A549 (cell line): ENCODE data around the gene GNG8. TPM values are rescaled to one million over a fixed set of nuclear protein-coding genes. Genes with fewer than 3 reads are reported as not detected.

Experiments used
- ATAC-seq, 2 experiments: fragments of 200-7000 bp in 1 of 2; fragments of >200 bp in 1 of 2; cut with Nextera tagmentation in 1 of 2; cut with Tn5 transposase in 1 of 2; 3 replicates each; pipeline versions ENCODE4 v1.8.0 to v1.9.1; 2018 to 2020; ENCODE audit warnings: mild to moderate bottlenecking in 1 of 2, moderate library complexity in 1 of 2
- CTCF ChIA-PET: fragments of 300-600 bp; sonication (Branson Sonifier 250); formaldehyde crosslinking; extraction: SDS; loops from one replicate; lab custom pipeline; 2021; ENCODE audit warnings: antibody characterized with exemption, inconsistent platforms; lab: Yijun Ruan, JAX
- POLR2A ChIA-PET: fragments of 350-600 bp; formaldehyde crosslinking; extraction: SDS; loops from one replicate; lab custom pipeline; 2021; ENCODE audit warnings: antibody characterized with exemption, inconsistent platforms; lab: Yijun Ruan, JAX
- DNase-seq, 2 experiments: peaks; one replicate each; pipeline versions ENCODE4 v3.0.0 to v3.0.0-alpha.2; 2011 to 2016; ENCODE audit warnings: low read depth in 1 of 2, low spot score in 1 of 2
- FAIRE-seq: peaks from 2 replicates; lab custom pipeline; 2011; peaks lifted over from hg19 to GRCh38; lab: Jason Lieb, UNC
- H3K27ac ChIP-seq, 2 experiments: fragments of >200 bp; sonication (Bioruptor Twin); formaldehyde crosslinking; 3 replicates each; pipeline ENCODE4 v1.5.1; 2016 to 2017
- H3K4me1 ChIP-seq: fragments of >200 bp; sonication (Bioruptor Twin); formaldehyde crosslinking; 3 replicates; pipeline ENCODE4 v1.6.1; 2016
- H3K4me2 ChIP-seq: fragments of >200 bp; sonication (Bioruptor Twin); formaldehyde crosslinking; 3 replicates; pipeline ENCODE4 v1.6.1; 2016
- H3K4me3 ChIP-seq: fragments of >200 bp; sonication (Bioruptor Twin); formaldehyde crosslinking; 3 replicates; pipeline ENCODE4 v1.5.1; 2016
- H3K9me3 ChIP-seq: fragments of >200 bp; sonication (Bioruptor Twin); formaldehyde crosslinking; 3 replicates; pipeline ENCODE4 v1.6.1; 2016
- BHLHE40 ChIP-seq: IDR thresholded peaks from 2 replicates; pipeline ENCODE4 v1.6.1; 2012; ENCODE audit warnings: low read depth, low read length, inconsistent platforms
- CBX2 ChIP-seq: fragments of 200-600 bp; sonication (generic); IDR thresholded peaks from 2 replicates; pipeline ENCODE4 v1.6.1; 2016; ENCODE audit warnings: low read depth, mild to moderate bottlenecking, borderline replicate concordance
- CBX8 ChIP-seq: fragments of 200-600 bp; sonication (generic); IDR thresholded peaks from 2 replicates; pipeline ENCODE4 v1.6.1; 2016
- EP300 ChIP-seq, 2 experiments: fragments of >200 bp; sonication (Bioruptor Twin); formaldehyde crosslinking; IDR thresholded peaks; 2 replicates in 1 of 2; 3 replicates in 1 of 2; pipeline ENCODE4 v1.6.1; 2016 to 2017
- HDAC2 ChIP-seq: fragments of 200-600 bp; sonication (generic); IDR thresholded peaks from 2 replicates; pipeline ENCODE4 v1.6.1; 2016
- HOXA7 ChIP-seq: fragments of 250-450 bp; sonication (Bioruptor Pico); IDR thresholded peaks from 2 replicates; pipeline ENCODE4 v1.5.0; 2020; ENCODE audit warnings: mild to moderate bottlenecking, moderate library complexity
- HOXB13 ChIP-seq: fragments of 250-450 bp; sonication (Bioruptor Pico); IDR thresholded peaks from 2 replicates; pipeline ENCODE4 v1.5.0; 2020; ENCODE audit warnings: low read depth, mild to moderate bottlenecking, moderate library complexity
- KDM1A ChIP-seq: fragments of 200-600 bp; sonication (generic); IDR thresholded peaks from 2 replicates; pipeline ENCODE4 v1.6.1; 2016; ENCODE audit warnings: low read depth, mild to moderate bottlenecking
- KDM5A ChIP-seq: fragments of 200-600 bp; sonication (generic); IDR thresholded peaks from 2 replicates; pipeline ENCODE4 v1.6.1; 2016; ENCODE audit warnings: antibody characterized with exemption, mild to moderate bottlenecking
- MYC ChIP-seq: IDR thresholded peaks from 2 replicates; pipeline ENCODE4 v1.6.1; 2012; ENCODE audit warnings: mild to moderate bottlenecking, inconsistent platforms, low read length, improper control_type of control experiment, borderline replicate concordance
- NR3C1 ChIP-seq: fragments of >200 bp; sonication (Bioruptor Twin); formaldehyde crosslinking; IDR thresholded peaks from 3 replicates; pipeline ENCODE4 v1.6.1; 2017
- PHF8 ChIP-seq: fragments of 200-600 bp; sonication (generic); IDR thresholded peaks from 2 replicates; pipeline ENCODE4 v1.6.1; 2016; ENCODE audit warnings: low read depth, mild to moderate bottlenecking, antibody characterized with exemption, moderate library complexity, borderline replicate concordance
- POLR2AphosphoS2 ChIP-seq: conservative IDR thresholded peaks from 2 replicates; pipeline ENCODE4 v1.6.1; 2012; ENCODE audit warnings: low read length, improper control_type of control experiment, inconsistent platforms
- RAD21 ChIP-seq, 2 experiments: fragments of >200 bp in 1 of 2; sonication (Bioruptor Twin) in 1 of 2; formaldehyde crosslinking in 1 of 2; IDR thresholded peaks in 1 of 2; conservative IDR thresholded peaks in 1 of 2; 2 replicates in 1 of 2; 3 replicates in 1 of 2; pipeline ENCODE4 v1.6.1; 2012 to 2018; ENCODE audit warnings: inconsistent platforms in 1 of 2
- SMC3 ChIP-seq: fragments of >200 bp; sonication (Bioruptor Twin); formaldehyde crosslinking; IDR thresholded peaks from 3 replicates; pipeline ENCODE4 v1.6.1; 2018; ENCODE audit warnings: inconsistent platforms
- SREBF2 ChIP-seq: fragments of 450-650 bp; IDR thresholded peaks from 2 replicates; pipeline ENCODE4 v1.6.1; 2014; ENCODE audit warnings: mild to moderate bottlenecking, moderate library complexity
- ZSCAN20 ChIP-seq: fragments of 250-450 bp; sonication (Bioruptor Pico); IDR thresholded peaks from 2 replicates; pipeline ENCODE4 v1.8.0; 2022; ENCODE audit warnings: mild to moderate bottlenecking, moderate library complexity
- WGBS: methylation state at CpG from one replicate; pipeline ENCODE4 v1.1.6; 2017; ENCODE audit errors: missing lambda C conversion rate; 5-methylcytosine and 5-hydroxymethylcytosine counted together
- polyA plus RNA-seq, 4 experiments: library from polyadenylated mRNA; depleted of rRNA in 3 of 4; stranded (reverse); fragments of >200 nt; fragmentation: RNase III in 1 of 4; extraction: RNeasy Plus Mini Kit Qiagen cat#74134 plus additional on column Dnase treatment in 1 of 4; gene quantifications; 2 replicates in 3 of 4; 3 replicates in 1 of 4; pipeline ENCODE4 v1.2.3, GENCODE V29; 2011 to 2017
- TF ChIP-seq, protein P1 (sequence below): IDR thresholded peaks from 2 replicates; pipeline ENCODE4 v1.6.1; 2012
- TF ChIP-seq, protein P2 (sequence below): IDR thresholded peaks from 2 replicates; pipeline ENCODE4 v1.6.1; 2012; ENCODE audit warnings: low read depth, borderline replicate concordance
- TF ChIP-seq, protein P3 (sequence below): fragments of 200-600 bp; sonication (generic); IDR thresholded peaks from 2 replicates; pipeline ENCODE4 v1.6.1; 2016; ENCODE audit warnings: antibody characterized with exemption, mild to moderate bottlenecking, moderate library complexity

Gene GNG8
- polyA plus RNA-seq, 2 of the 4 experiments (the other 2 are of a cell fraction) = not detected

DNA sequence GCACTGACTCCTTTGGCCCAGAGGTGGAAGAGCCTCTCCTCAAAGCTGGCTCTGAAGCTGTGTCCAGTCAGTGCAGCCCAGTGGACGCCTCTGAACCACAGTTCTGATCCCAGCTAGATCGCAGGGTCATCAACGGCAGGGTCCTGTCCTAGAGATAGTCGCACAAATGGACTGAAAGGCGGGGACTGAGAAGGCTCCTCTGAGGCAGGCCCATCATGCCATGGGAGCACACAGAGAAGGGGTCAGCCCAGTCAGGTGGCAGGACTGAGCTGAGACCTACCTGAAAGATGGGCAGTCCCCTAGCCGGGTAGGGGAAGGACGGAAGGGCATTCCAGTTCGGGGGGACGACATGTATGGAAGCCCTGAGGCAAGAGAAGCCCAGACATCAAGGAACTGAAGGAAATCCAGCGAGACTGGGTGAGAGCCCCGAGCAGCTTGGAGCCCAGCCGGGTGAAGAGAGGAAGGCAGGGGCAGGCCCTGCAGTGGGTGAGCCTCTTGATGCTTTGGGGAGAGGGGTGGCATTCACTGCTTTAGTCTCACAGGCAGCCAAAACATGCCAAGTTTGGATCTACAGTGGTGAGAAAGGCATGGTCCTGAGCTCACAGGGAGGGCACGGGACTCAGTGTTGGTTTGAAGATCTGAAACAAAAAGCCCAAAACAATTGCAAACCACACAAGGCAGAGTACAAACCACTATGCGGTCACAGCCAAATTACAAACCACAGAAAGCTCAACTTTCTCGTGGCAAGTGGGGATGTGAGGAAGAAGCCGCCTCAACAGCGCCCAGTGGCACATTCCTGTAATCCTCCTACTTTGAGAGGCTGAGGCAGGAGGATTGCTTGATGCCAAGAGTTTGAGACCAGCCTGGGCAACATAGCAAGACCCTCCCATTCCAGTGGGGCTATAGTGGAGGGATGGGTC, 24.9 kb downstream of the GNG8 start:
- H3K9me3 ChIP-seq = no peaks in the 10 kb centered on the region
- no peak for TF ChIP-seq PHF8
- no peak for TF ChIP-seq HDAC2
- TF ChIP-seq, protein P1, sequence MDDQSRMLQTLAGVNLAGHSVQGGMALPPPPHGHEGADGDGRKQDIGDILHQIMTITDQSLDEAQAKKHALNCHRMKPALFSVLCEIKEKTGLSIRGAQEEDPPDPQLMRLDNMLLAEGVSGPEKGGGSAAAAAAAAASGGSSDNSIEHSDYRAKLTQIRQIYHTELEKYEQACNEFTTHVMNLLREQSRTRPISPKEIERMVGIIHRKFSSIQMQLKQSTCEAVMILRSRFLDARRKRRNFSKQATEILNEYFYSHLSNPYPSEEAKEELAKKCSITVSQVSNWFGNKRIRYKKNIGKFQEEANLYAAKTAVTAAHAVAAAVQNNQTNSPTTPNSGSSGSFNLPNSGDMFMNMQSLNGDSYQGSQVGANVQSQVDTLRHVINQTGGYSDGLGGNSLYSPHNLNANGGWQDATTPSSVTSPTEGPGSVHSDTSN = 0 out of 2 replicates have a peak, but pooled peaks have one; percentile 10
- no peak; the same call in 1 of the 2 replicates for TF ChIP-seq HOXA7 (CRISPR knock-in tag)
- TF ChIP-seq NR3C1 = no peak
- no peak overlapping the region for H3K27ac ChIP-seq
- ATAC-seq = no peak
- ChIA-PET POLR2A (interaction anchor here (0.9 to 3.4 kb wide), 3 partner anchors 10 to 502 kb away, joined by 3 to 13 read pairs (median 4); partner anchors contain the start of genes CALM3, DACT3 and ZC3H4), CTCF (interaction anchor here (0.6 to 34.1 kb wide), 13 partner anchors 4 to 228 kb away, joined by 3 to 737 read pairs (median 8); partner anchors contain the start of genes CALM3, DACT3, GNG8 and PTGIR)
- 84% methylated on average over 17 of the region's 17 CpGs for WGBS
- no peaks in the 10 kb centered on the region for H3K4me1 ChIP-seq
- H3K4me2 ChIP-seq = no peak overlapping the region
- no peak overlapping the region for H3K4me3 ChIP-seq
- DNase-seq = no peak
- no peak for FAIRE-seq

DNA sequence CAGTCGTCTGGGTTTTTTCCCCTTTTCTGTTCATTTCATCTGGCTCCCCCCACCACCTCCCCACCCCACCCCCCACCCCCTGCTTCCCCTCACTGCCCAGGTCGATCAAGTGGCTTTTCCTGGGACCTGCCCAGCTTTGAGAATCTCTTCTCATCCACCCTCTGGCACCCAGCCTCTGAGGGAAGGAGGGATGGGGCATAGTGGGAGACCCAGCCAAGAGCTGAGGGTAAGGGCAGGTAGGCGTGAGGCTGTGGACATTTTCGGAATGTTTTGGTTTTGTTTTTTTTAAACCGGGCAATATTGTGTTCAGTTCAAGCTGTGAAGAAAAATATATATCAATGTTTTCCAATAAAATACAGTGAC, 25.6 kb downstream of the GNG8 start:
- no peak overlapping the region for H3K4me3 ChIP-seq
- ChIA-PET POLR2A (interaction anchor here (0.9 to 3.4 kb wide), 2 partner anchors 10 to 51 kb away, joined by 3 to 13 read pairs; partner anchors contain the start of genes CALM3 and DACT3), CTCF (interaction anchor here (1.3 to 34.1 kb wide), 8 partner anchors 3 to 143 kb away, joined by 3 to 737 read pairs (median 56); partner anchors contain the start of genes CALM3, DACT3, GNG8 and PTGIR)
- no peaks in the 10 kb centered on the region for H3K4me1 ChIP-seq
- no peak for DNase-seq
- no peak overlapping the region for H3K27ac ChIP-seq
- H3K9me3 ChIP-seq = no peaks in the 10 kb centered on the region
- WGBS = 70% methylated on average over 4 of the region's 5 CpGs
- H3K4me2 ChIP-seq = no peak overlapping the region
- no peak for ATAC-seq
- TF ChIP-seq, protein P1 = no peak
- no peak for TF ChIP-seq POLR2AphosphoS2
- TF ChIP-seq, protein P2, sequence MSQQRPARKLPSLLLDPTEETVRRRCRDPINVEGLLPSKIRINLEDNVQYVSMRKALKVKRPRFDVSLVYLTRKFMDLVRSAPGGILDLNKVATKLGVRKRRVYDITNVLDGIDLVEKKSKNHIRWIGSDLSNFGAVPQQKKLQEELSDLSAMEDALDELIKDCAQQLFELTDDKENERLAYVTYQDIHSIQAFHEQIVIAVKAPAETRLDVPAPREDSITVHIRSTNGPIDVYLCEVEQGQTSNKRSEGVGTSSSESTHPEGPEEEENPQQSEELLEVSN = no peak
- no peak for TF ChIP-seq CBX2
- no peak for TF ChIP-seq SREBF2
- no peak for FAIRE-seq

DNA sequence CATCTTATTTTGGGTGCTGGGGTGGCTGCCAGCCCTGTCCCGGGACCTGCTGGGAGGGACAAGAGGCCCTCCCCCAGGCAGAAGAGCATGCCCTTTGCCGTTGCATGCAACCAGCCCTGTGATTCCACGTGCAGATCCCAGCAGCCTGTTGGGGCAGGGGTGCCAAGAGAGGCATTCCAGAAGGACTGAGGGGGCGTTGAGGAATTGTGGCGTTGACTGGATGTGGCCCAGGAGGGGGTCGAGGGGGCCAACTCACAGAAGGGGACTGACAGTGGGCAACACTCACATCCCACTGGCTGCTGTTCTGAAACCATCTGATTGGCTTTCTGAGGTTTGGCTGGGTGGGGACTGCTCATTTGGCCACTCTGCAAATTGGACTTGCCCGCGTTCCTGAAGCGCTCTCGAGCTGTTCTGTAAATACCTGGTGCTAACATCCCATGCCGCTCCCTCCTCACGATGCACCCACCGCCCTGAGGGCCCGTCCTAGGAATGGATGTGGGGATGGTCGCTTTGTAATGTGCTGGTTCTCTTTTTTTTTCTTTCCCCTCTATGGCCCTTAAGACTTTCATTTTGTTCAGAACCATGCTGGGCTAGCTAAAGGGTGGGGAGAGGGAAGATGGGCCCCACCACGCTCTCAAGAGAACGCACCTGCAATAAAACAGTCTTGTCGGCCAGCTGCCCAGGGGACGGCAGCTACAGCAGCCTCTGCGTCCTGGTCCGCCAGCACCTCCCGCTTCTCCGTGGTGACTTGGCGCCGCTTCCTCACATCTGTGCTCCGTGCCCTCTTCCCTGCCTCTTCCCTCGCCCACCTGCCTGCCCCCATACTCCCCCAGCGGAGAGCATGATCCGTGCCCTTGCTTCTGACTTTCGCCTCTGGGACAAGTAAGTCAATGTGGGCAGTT, 26.2 kb downstream of the GNG8 start:
- H3K4me3 ChIP-seq = no peak overlapping the region
- CTCF ChIA-PET = interaction anchor here (0.6 to 34.1 kb wide), 9 partner anchors 3 to 144 kb away, joined by 3 to 737 read pairs (median 11); partner anchors contain the start of genes CALM3, DACT3, GNG8 and PTGIR
- ATAC-seq (no peak), FAIRE-seq (no peak), DNase-seq (no peak)
- H3K27ac ChIP-seq = no peak overlapping the region
- no peak overlapping the region for H3K4me2 ChIP-seq
- POLR2A ChIA-PET = interaction anchor here (3.4 kb wide), 1 partner anchor 9 kb away, joined by 13 read pairs; the partner anchor contains the start of gene CALM3
- no peaks in the 10 kb centered on the region; the same call in 2 of the 3 replicates for H3K4me1 ChIP-seq
- WGBS = 91% methylated on average over 30 of the region's 30 CpGs
- H3K9me3 ChIP-seq = no peaks in the 10 kb centered on the region
- TF ChIP-seq HOXB13 (no peak), MYC (no peak), BHLHE40 (no peak), KDM1A (no peak), KDM5A (no peak), EP300 (IDR thresholded peaks at IDR 0.05) (no peak), HOXA7 (CRISPR knock-in tag) (no peak), ZSCAN20 (no peak), CBX8 (no peak), SMC3 (no peak), RAD21 (conservative IDR thresholded peaks at IDR 0.05 in 1 of 2, IDR thresholded peaks at IDR 0.05 in 1 of 2) (no peak)
- TF ChIP-seq, protein P3, sequence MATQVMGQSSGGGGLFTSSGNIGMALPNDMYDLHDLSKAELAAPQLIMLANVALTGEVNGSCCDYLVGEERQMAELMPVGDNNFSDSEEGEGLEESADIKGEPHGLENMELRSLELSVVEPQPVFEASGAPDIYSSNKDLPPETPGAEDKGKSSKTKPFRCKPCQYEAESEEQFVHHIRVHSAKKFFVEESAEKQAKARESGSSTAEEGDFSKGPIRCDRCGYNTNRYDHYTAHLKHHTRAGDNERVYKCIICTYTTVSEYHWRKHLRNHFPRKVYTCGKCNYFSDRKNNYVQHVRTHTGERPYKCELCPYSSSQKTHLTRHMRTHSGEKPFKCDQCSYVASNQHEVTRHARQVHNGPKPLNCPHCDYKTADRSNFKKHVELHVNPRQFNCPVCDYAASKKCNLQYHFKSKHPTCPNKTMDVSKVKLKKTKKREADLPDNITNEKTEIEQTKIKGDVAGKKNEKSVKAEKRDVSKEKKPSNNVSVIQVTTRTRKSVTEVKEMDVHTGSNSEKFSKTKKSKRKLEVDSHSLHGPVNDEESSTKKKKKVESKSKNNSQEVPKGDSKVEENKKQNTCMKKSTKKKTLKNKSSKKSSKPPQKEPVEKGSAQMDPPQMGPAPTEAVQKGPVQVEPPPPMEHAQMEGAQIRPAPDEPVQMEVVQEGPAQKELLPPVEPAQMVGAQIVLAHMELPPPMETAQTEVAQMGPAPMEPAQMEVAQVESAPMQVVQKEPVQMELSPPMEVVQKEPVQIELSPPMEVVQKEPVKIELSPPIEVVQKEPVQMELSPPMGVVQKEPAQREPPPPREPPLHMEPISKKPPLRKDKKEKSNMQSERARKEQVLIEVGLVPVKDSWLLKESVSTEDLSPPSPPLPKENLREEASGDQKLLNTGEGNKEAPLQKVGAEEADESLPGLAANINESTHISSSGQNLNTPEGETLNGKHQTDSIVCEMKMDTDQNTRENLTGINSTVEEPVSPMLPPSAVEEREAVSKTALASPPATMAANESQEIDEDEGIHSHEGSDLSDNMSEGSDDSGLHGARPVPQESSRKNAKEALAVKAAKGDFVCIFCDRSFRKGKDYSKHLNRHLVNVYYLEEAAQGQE = no peak
